ENCODE measurements around the gene A3GALT2.
A peak's percentile ranks its signal among the peaks of the same experiment; 100 is the strongest.

Gene A3GALT2

DNA sequence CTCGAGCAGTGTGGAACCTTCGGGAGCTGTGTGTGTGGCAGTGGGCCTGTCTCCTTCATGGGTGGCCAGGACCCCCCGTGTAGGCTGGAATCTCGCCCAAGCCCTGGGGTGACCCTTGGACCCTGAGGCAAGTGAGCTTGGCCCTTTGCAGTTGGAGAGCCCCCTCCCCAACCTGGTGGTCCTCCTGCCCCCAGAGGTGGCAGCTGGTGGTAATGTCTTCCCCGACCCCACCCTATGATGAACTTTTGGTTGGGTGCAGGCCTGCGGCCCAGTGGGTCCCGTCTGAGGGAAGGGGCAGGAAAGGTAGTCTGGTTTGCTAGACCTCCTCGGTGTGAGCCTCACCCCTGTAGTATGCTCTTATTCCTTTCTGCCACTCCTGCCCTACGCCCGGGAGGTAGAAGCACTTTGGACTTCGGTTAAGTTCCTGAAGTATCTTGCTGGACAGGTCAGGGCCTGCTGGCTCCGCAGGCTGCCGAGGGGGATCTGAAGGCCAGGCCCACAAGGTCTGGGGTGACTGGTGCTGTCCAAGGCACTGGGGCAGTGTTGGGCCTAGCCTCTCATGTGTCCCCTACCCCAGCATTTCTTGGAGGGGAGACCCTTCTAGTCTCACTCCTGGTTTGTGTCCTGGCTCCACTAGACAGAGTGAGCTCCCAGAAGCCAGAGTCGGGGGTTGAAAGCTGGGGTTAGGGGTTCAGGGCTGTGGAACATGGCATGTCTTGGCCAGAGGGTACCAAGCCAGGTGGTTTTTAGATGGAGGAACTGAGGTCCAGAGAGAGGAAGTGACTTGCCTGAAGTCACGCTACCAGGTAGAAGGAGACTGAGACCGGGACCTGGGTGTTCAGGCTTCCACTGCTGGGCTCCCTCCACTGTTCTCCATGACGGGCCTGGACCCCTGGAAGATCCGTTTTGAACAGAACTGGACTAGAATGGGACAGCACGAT, 62.9 kb downstream of the A3GALT2 start:
- H3K4me3 ChIP-seq (ENCODE audit: low read depth, low read length): peak overlapping the region; percentile 76
- DNase-seq (ENCODE audit: low read depth): no peak
- TF ChIP-seq, protein P1, sequence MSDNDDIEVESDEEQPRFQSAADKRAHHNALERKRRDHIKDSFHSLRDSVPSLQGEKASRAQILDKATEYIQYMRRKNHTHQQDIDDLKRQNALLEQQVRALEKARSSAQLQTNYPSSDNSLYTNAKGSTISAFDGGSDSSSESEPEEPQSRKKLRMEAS (IDR thresholded peaks at IDR 0.05; ENCODE audit: low read depth, low read length): no peak

DNA sequence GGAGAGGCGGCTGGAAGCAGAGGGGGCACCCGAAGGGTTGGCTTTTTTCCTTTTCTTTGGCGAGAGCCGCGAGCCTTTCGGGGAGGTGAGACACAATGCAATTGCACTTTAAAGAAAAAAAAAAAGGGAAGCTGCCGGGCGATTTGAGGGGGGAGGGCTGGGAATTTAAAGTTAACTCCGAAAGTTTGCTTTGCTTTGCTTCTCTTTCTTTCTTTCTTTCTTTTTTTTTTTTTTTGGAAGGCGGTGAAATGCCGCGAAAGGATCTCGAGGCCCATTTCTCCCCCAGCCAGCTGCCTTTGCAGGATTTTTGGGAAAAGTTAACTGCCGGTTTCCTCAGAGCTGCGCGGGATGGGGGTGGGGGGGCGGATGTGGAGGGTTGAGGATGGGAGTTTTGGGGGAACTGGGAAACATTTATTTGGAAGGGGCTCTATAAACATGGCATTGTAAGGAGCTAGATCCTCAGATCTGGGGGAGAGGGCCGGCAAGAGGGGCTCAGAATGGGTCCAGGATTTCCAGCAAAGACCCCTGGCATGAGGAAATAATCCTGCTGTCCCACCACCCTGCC, 63.6 kb downstream of the A3GALT2 start:
- peak overlapping the region; percentile 76 for H3K4me3 ChIP-seq (ENCODE audit: low read depth, low read length)
- peak; percentile 56 for DNase-seq (ENCODE audit: low read depth)
- TF ChIP-seq, protein P2, sequence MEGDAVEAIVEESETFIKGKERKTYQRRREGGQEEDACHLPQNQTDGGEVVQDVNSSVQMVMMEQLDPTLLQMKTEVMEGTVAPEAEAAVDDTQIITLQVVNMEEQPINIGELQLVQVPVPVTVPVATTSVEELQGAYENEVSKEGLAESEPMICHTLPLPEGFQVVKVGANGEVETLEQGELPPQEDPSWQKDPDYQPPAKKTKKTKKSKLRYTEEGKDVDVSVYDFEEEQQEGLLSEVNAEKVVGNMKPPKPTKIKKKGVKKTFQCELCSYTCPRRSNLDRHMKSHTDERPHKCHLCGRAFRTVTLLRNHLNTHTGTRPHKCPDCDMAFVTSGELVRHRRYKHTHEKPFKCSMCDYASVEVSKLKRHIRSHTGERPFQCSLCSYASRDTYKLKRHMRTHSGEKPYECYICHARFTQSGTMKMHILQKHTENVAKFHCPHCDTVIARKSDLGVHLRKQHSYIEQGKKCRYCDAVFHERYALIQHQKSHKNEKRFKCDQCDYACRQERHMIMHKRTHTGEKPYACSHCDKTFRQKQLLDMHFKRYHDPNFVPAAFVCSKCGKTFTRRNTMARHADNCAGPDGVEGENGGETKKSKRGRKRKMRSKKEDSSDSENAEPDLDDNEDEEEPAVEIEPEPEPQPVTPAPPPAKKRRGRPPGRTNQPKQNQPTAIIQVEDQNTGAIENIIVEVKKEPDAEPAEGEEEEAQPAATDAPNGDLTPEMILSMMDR (IDR thresholded peaks at IDR 0.05; ENCODE audit: low read depth, low read length): no peak
- TF ChIP-seq MYC (IDR thresholded peaks at IDR 0.05; ENCODE audit: low read depth, low read length) (no peak), POLR2A (IDR thresholded peaks at IDR 0.05; ENCODE audit: extremely low read depth, insufficient read length) (no peak)
- TF ChIP-seq, protein P1 (IDR thresholded peaks at IDR 0.05; ENCODE audit: low read depth, low read length): no peak

All from NB4 (cell line).